ENCODE measurements around the gene WFIKKN1. TPM values are rescaled to one million over a fixed set of nuclear protein-coding genes. Genes with fewer than 3 reads are reported as not detected.
A peak's percentile ranks its signal among the peaks of the same experiment; 100 is the strongest.

WFIKKN1 gene
- polyA plus RNA-seq, 4 donors: 1.4 to 2.8 (median 1.7) TPM

DNA sequence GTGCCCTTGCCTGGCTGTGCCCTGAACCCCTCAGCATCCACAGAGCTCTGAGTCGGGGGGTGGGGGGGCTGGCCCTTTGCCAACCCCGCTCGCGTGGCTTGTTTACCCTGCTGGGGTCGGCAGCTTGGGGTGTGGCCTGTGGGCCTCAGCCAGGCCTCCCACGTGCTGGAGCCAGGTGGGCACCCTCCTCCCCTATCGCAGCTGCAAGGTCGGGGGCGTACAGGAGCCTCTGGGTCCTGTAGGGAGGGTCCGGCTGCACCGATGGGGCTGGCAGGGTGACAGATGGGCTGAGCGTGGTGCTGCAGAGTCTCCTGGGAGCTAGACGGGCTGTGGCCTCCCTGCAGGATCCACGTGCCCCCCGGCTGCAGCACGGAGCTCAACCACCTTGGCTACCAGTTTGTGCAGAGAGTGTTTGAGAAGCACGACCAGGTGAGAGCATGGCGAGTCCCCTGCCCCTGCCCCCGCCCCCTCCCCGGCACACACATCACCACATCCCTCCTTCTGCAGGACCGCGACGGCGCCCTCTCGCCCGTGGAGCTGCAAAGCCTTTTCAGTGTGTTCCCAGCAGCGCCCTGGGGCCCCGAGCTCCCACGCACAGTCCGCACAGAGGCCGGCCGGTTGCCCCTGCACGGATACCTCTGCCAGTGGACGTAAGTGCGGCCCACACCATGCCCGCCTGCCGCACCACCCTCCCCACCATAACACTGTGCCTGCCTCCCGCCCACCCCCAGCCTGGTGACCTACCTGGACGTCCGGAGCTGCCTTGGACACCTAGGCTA lies 40.8 kb downstream of the WFIKKN1 start:
- no peak for DNase-seq (ENCODE audit: low read depth in 4 of 4, low spot score in 3 of 4)

- DNase-seq (ENCODE audit: low read depth in 4 of 4, low spot score in 3 of 4): no peak
Measured at GRCh38 chr16:672371-672770, 41.6 kb downstream of the WFIKKN1 start.

DNA sequence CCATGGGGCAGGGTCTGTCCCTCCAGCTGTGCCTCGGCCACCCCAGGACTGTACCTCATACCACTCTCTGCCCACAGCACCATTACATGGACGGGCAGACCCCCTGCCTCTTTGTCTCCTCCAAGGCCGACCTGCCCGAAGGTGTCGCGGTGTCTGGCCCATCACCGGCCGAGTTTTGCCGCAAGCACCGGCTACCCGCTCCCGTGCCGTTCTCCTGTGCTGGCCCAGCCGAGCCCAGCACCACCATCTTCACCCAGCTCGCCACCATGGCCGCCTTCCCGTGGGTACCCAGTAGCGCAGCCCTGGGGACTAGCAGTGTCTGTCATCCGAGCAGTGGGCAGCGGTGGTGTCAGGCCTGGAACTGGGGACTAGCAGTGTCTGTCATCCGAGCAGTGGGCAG lies 42.1 kb downstream of the WFIKKN1 start:
- no peak for DNase-seq (ENCODE audit: low read depth in 4 of 4, low spot score in 3 of 4)

DNA sequence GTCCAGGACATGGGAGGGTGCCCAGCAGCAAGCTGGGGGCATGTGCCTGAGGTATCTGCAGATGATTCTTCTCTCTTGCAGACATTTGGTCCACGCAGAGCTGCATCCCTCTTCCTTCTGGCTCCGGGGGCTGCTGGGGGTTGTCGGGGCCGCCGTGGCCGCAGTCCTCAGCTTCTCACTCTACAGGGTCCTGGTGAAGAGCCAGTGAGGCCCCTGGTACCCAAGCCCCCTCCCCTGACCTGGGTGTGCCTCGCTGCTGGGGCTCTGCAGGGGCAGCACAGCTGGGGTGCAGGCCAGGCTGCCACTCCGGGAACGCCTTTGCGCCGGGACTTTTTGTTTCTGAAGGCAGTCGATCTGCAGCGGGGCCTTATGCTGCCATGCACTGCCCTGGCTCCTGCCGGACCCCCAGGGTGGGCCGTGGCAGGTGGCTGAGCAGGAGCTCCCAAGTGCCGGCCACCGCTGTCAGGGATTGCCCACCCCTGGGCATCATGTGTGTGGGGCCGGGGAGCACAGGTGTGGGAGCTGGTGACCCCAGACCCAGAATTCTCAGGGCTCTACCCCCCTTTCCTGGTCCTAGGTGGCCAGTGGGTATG lies 42.7 kb downstream of the WFIKKN1 start:
- no peak for DNase-seq (ENCODE audit: low read depth in 4 of 4, low spot score in 3 of 4)

DNA sequence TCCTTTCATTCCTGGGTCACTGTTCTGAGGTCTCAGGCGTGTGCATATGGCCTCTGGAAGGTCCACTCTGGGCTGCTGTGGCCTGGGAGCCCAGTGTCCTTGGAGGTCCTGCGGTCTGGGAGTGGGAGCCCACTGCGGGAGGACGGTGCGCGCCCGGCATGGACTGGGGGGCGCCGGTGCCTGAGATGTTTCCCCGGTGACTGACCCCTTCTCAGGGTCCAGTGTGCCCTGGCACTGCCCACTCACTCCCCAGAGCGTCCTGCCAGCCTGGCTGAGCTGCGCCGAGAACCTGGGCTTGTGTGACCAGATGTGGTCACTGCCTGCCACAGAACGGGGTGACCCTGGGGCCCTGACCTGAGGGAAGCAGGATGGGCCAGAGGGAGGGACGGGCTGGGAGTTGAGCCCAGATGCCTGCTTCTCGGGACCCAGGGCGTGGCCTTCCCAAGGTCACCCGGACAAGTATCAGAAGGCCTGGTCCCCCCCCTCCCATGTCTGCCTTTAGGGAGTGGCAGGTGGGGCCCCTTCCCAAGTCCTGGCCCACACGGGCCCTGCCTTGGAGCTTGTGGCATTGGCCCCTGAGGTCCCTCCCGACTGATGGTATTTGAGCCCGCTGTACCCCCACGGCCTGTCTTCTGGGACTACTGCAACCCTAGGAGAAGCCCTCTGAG lies 43.6 kb downstream of the WFIKKN1 start:
- no peak for DNase-seq (ENCODE audit: low read depth in 4 of 4, low spot score in 3 of 4)

DNA sequence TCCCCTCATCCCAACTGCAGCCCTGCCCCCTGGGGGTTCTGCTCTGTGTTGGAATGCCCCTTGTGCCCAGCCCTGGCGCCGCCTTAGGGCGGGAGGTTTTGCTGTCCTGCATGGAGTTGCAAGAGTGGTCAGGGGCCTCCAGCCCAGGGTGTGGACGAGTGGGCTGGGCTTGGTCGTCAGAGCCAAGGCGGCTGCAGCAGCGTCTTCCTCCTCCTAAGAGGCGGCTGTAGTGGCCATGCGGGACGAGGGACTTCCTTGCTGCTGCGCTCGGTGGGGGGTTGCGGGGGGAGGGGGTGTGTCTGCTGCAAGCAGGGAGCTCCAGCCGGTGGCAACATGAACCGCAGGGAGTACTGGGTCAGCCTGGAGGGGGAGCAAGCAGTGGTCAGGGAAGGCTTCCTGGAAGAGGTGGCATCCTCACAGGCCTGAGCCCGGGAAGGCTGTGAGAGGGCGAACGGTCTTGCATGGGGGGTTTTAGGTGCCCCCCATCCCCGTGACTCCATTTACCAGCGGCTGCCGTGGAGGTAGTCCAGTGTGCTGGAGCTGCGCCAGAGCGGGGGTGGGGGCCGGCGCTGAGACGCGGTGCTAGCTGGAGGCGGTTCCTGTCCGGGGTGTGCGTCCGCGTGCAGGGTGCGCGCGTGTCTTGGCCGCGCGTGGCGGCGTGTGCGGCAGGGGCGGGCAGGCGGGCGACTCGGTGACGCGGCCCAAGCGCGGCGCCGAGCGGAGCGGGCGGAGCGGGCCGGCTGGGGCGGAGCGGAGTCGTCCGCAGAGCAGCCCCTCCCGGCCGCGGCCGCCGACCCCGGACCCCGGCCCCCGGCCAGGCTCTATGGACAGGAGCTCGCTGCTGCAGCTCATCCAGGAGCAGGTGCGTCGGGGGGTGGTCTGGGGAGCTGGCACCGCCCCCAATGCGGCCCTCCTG lies 44.4 kb downstream of the WFIKKN1 start, which contains the start of gene RHBDL1:
Gene RHBDL1 (plus strand): TSS at position 704 of the 916 bp plus-strand sequence. CDS start 120 bp downstream, at position 824.
- no peak for DNase-seq (ENCODE audit: low read depth in 4 of 4, low spot score in 3 of 4)

DNA sequence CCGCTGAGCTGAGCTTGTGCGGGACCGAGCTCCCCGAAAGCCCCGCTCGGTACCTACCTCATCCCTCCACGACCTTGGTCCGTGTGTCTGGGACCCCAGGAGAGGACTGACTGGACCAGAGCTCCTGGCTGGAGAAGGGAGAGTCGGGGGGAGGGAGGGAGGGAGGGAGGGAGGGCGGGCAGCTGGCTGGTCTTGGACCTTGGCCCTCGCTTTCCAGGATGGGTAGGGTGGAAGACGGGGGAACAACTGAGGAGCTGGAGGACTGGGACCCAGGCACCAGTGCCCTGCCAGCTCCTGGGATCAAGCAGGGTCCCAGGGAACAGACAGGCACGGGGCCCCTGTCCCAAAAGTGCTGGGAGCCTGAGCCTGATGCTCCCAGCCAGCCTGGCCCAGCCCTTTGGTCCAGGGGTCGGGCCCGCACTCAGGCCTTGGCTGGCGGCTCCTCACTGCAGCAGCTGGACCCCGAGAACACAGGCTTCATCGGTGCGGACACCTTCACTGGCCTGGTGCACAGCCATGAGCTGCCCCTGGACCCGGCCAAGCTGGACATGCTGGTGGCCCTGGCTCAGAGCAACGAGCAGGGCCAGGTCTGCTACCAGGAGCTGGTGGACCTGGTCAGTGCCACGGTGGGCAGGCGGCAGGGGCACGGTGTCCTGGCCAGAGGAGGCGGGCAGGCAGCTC lies 45.2 kb downstream of the WFIKKN1 start:
- no peak for DNase-seq (ENCODE audit: low read depth in 4 of 4, low spot score in 3 of 4)

GRCh38 chr16:676565-676902 lies 45.7 kb downstream of the WFIKKN1 start:
- DNase-seq (ENCODE audit: low read depth in 4 of 4, low spot score in 3 of 4): no peak

DNA sequence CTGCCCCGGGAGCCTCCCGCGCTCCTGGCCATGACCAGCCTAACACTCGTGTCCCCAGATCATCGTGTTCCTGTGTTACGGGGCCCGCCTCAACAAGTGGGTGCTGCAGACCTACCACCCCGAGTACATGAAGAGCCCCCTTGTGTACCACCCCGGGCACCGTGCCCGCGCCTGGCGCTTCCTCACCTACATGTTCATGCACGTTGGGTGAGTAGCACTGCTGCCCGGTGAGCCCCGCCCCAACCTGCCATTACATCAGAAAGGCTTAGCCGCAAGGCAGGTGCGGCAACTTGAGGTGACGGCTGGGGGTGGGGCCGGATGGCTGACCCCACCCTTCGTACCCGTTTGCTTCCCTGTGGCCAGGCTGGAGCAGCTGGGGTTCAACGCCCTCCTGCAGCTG lies 46.1 kb downstream of the WFIKKN1 start:
- no peak for DNase-seq (ENCODE audit: low read depth in 4 of 4, low spot score in 3 of 4)

DNA sequence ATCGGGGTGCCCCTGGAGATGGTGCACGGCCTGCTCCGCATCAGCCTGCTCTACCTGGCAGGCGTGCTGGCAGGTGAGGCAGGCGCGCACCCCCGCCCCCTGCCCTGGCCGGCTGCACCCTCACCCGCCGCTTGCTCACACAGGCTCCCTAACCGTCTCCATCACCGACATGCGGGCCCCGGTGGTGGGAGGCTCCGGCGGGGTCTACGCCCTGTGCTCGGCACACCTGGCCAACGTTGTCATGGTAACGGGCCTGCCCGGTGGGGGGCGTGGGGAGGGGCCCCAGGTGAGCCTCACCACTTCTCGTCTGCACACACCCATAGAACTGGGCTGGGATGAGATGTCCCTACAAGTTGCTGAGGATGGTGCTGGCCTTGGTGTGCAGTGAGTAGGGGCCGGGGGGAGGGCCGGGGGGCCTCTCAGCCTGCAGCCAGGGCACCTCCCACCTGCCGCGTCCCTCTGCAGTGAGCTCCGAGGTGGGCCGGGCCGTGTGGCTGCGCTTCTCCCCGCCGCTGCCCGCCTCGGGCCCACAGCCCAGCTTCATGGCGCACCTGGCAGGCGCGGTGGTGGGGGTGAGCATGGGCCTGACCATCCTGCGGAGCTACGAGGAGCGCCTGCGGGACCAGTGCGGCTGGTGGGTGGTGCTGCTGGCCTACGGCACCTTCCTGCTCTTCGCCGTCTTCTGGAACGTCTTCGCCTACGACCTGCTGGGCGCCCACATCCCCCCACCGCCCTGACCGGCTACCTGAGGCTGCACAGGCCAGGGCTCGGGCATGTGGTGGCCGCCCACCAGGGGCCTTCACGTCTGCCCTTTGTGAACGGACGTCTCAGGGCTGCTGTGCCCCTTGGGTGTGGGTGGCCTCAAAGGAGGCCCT lies 46.8 kb downstream of the WFIKKN1 start:
- no peak for DNase-seq (ENCODE audit: low read depth in 4 of 4, low spot score in 3 of 4)

DNA sequence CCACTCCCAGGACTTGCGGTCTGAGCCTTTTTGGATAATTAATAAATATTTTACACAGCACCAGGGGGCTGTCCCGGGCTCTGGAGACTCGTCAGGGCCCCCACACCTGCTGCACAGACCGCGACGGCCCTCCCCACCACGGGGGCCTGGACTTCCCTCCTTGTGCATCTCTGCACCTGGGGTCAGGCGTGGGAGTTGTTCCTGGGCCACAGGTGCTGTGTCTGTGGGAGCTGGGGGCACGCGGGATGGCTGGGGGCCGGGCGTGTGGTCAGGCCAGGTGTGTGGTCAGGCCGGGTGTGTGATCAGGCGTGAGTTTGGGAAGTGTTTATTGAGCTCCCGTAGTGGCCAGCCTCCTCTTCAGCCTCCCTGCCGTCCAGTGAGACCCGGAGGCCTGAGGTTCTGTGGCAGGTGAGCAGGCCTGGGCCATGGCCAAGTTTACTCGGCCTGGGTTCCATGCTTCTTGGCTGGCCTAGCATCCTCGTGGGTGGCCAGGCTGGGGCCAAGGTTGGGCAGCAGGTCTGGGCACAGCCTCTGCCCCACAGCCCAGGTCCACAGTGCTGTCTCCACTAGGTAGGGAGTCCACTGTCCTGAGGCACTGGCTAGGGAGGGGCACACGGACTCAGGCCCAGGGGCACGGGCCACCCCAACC lies 47.5 kb downstream of the WFIKKN1 start:
- no peak for DNase-seq (ENCODE audit: low read depth in 4 of 4, low spot score in 3 of 4)

- DNase-seq (ENCODE audit: low read depth in 4 of 4, low spot score in 3 of 4): peak in 1 of 4 donors; percentile 46
Measured at GRCh38 chr16:678858-679813, 48.4 kb downstream of the WFIKKN1 start.

- peak in 3 of 4 donors; percentile 57 to 68 (median 65) for DNase-seq (ENCODE audit: low read depth in 4 of 4, low spot score in 3 of 4)
Measured at GRCh38 chr16:679814-680624, 49.2 kb downstream of the WFIKKN1 start, which contains the start of gene STUB1. Gene STUB1 (plus strand): TSS chr16:680410. CDS start chr16:680526, 116 bp downstream.

- no peak for DNase-seq (ENCODE audit: low read depth in 4 of 4, low spot score in 3 of 4)
Measured at GRCh38 chr16:680625-680945, 49.8 kb downstream of the WFIKKN1 start.

DNA sequence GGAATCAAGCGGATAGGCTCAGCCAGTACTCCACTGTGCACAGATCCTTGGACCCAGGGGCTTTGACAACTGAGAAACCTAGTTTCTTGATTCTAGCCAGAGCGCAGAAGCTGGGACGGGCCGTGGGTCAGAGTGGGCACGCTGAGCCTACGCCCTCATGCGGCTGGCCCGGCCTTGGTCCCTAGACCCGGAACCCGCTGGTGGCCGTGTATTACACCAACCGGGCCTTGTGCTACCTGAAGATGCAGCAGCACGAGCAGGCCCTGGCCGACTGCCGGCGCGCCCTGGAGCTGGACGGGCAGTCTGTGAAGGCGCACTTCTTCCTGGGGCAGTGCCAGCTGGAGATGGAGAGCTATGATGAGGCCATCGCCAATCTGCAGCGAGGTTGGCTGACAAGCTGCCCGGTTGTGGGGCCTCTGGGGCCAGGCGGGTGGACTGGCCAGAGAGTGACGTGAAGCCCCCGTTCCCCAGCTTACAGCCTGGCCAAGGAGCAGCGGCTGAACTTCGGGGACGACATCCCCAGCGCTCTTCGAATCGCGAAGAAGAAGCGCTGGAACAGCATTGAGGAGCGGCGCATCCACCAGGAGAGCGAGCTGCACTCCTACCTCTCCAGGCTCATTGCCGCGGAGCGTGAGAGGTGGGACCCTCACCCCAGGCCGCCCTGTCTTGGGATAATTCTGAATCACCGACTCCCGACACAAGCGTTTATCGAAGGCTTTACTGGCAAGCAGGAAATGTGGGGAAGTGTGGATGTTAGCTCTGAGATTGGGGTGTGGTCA lies 50.4 kb downstream of the WFIKKN1 start:
- DNase-seq (ENCODE audit: low read depth in 4 of 4, low spot score in 3 of 4): no peak
